Loucy (cell line): ENCODE measurements around the gene TCL1A.

Experiments
- H2AFZ ChIP-seq: fragments of 200-600 bp; sonication (generic); 2 replicates; pipeline ENCODE4 v1.6.0; 2016; ENCODE audit warnings: antibody characterized with exemption, mild to moderate bottlenecking, low read length, moderate library complexity
- H3F3A ChIP-seq: fragments of 200-600 bp; 2 replicates; pipeline ENCODE4 v1.6.0; 2016; ENCODE audit warnings: antibody characterized with exemption, low read depth, mild to moderate bottlenecking
- H3K27me3 ChIP-seq: fragments of 200-600 bp; sonication (generic); 2 replicates; pipeline ENCODE4 v1.6.1; 2014; ENCODE audit warnings: low read length, mild to moderate bottlenecking; ENCODE audit not compliant: insufficient read depth, poor library complexity, severe bottlenecking
- H3K36me3 ChIP-seq: fragments of 200-600 bp; sonication (generic); 2 replicates; pipeline ENCODE4 v1.6.1; 2016; ENCODE audit warnings: low read length; ENCODE audit not compliant: insufficient read depth
- H3K4me1 ChIP-seq: fragments of 200-600 bp; sonication (generic); 2 replicates; pipeline ENCODE4 v1.5.1; 2014; ENCODE audit warnings: low read length, mild to moderate bottlenecking; ENCODE audit not compliant: insufficient read depth, poor library complexity, severe bottlenecking
- H3K4me2 ChIP-seq: fragments of 200-600 bp; sonication (generic); 2 replicates; pipeline ENCODE4 v1.6.0; 2014; ENCODE audit warnings: antibody characterized with exemption, low read length, low read depth, mild to moderate bottlenecking; ENCODE audit not compliant: poor library complexity, severe bottlenecking
- H3K4me3 ChIP-seq: fragments of 200-600 bp; sonication (generic); 2 replicates; pipeline ENCODE4 v1.5.1; 2014; ENCODE audit warnings: low read length, mild to moderate bottlenecking, mixed read lengths; ENCODE audit not compliant: poor library complexity, severe bottlenecking
- H3K79me2 ChIP-seq: fragments of 200-600 bp; sonication (generic); 2 replicates; pipeline ENCODE4 v1.6.1; 2014; ENCODE audit warnings: low read length; ENCODE audit not compliant: insufficient read depth
- H3K9ac ChIP-seq: fragments of 200-600 bp; sonication (generic); 2 replicates; pipeline ENCODE4 v1.6.0; 2014; ENCODE audit warnings: mild to moderate bottlenecking, low read depth, low read length, moderate library complexity; ENCODE audit not compliant: poor library complexity, severe bottlenecking
- H3K9me2 ChIP-seq: fragments of 200-600 bp; sonication (generic); replicated peaks from 2 replicates; pipeline ENCODE4 v1.6.1; 2016; ENCODE audit warnings: low read depth, low read length, mixed read lengths
- H3K9me3 ChIP-seq: fragments of 200-600 bp; sonication (generic); 2 replicates; pipeline ENCODE4 v1.6.1; 2014; ENCODE audit warnings: mild to moderate bottlenecking, antibody characterized with exemption, low read length, low read depth; ENCODE audit not compliant: insufficient read depth
- H4K20me1 ChIP-seq: fragments of 200-600 bp; sonication (generic); 2 replicates; pipeline ENCODE4 v1.6.0; 2014; ENCODE audit warnings: antibody characterized with exemption, low read length, mild to moderate bottlenecking; ENCODE audit not compliant: insufficient read depth, poor library complexity, severe bottlenecking
- EZH2phosphoT487 ChIP-seq: fragments of 200-600 bp; IDR thresholded peaks from 2 replicates; pipeline ENCODE4 v1.6.1; 2018; ENCODE audit warnings: antibody characterized with exemption, mild to moderate bottlenecking, moderate library complexity, borderline replicate concordance
- TF ChIP-seq, protein P1 (sequence below): fragments of 200-600 bp; sonication (generic); conservative IDR thresholded peaks from 2 replicates; pipeline ENCODE4 v1.5.1; 2014; ENCODE audit warnings: mild to moderate bottlenecking, antibody characterized with exemption, low read length

The TCL1A gene

GRCh38 chr14:95703341-95703740 lies 10.6 kb downstream of the TCL1A start:
- Histone ChIP-seq H3K27me3 (no peaks in the 10 kb centered on the region), H3K4me1 (peaks cover 6% of the 10 kb centered on the region)
- TF ChIP-seq, protein P1, sequence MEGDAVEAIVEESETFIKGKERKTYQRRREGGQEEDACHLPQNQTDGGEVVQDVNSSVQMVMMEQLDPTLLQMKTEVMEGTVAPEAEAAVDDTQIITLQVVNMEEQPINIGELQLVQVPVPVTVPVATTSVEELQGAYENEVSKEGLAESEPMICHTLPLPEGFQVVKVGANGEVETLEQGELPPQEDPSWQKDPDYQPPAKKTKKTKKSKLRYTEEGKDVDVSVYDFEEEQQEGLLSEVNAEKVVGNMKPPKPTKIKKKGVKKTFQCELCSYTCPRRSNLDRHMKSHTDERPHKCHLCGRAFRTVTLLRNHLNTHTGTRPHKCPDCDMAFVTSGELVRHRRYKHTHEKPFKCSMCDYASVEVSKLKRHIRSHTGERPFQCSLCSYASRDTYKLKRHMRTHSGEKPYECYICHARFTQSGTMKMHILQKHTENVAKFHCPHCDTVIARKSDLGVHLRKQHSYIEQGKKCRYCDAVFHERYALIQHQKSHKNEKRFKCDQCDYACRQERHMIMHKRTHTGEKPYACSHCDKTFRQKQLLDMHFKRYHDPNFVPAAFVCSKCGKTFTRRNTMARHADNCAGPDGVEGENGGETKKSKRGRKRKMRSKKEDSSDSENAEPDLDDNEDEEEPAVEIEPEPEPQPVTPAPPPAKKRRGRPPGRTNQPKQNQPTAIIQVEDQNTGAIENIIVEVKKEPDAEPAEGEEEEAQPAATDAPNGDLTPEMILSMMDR: no peak
- no peak for TF ChIP-seq EZH2phosphoT487

GRCh38 chr14:95701846-95702221 lies 12.1 kb downstream of the TCL1A start:
- Histone ChIP-seq H3K9me3 (no peaks in the 10 kb centered on the region), H3K4me2 (no peak overlapping the region), H3K36me3 (no peaks in the 10 kb centered on the region), H3K4me3 (no peak overlapping the region), H4K20me1 (no peaks in the 10 kb centered on the region), H3K4me1 (peaks cover 7% of the 10 kb centered on the region), H3K9ac (no peak overlapping the region), H3F3A (no peaks in the 10 kb centered on the region), H3K9me2 (no peaks in the 10 kb centered on the region), H3K27me3 (no peaks in the 10 kb centered on the region), H3K79me2 (no peaks in the 10 kb centered on the region), H2AFZ (no peak overlapping the region)
- TF ChIP-seq EZH2phosphoT487: no peak
- TF ChIP-seq, protein P1: no peak

More at GRCh38 chr14:95703341-95703740, 10.6 kb downstream of the TCL1A start:
- Histone ChIP-seq H3K79me2 (no peaks in the 10 kb centered on the region), H3F3A (no peaks in the 10 kb centered on the region), H3K4me3 (no peak overlapping the region), H4K20me1 (no peaks in the 10 kb centered on the region), H2AFZ (no peak overlapping the region), H3K9me3 (no peaks in the 10 kb centered on the region), H3K4me2 (no peak overlapping the region), H3K9me2 (no peaks in the 10 kb centered on the region), H3K36me3 (no peaks in the 10 kb centered on the region), H3K9ac (no peak overlapping the region)

DNA sequence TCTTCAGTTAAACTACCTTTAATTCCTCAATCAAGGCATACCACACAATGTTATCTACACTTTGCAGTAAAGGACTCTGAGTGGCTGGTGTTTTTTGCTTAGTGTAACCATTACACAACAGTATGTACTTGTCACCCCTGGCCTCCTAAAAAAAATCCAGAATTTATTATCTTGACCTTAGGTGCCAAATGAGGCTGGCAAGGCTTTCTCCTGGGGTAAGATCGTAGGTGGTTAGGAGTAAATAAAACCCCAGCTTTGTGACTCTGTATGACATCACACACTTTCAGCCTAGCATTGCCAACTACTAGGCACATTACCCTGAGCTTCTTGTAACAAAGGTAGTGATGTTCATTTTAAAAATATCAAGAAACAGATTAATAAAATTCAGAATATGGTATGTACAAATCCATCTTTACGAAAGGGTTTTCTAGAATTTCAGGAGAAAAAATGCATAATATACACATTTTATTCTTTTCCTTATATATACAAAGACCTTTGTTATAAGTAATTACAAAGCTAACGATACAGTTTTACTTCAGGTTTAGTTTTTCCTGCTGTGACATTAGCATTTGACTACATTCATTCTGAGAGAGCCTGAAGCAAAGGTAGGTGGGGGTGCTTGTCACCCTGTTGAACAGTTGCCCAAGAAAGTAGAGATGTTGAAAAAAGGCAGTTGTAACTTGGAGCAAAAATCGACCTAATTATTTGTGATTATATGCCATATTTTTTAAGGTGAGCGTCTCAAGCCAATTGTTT lies 13.5 kb downstream of the TCL1A start:
- H3K36me3 ChIP-seq: no peaks in the 10 kb centered on the region
- peaks cover 12% of the 10 kb centered on the region for H3K4me1 ChIP-seq
- no peaks in the 10 kb centered on the region for H3K9me2 ChIP-seq
- H3K79me2 ChIP-seq: no peaks in the 10 kb centered on the region
- no peak overlapping the region for H3K4me3 ChIP-seq
- no peaks in the 10 kb centered on the region for H3K27me3 ChIP-seq
- H3K9me3 ChIP-seq: no peaks in the 10 kb centered on the region
- no peaks in the 10 kb centered on the region for H3F3A ChIP-seq
- no peak overlapping the region for H3K4me2 ChIP-seq
- no peaks in the 10 kb centered on the region for H4K20me1 ChIP-seq
- H2AFZ ChIP-seq: no peak overlapping the region
- TF ChIP-seq, protein P1: no peak
- no peak for TF ChIP-seq EZH2phosphoT487
- H3K9ac ChIP-seq: no peak overlapping the region
